H9 (cell line): ENCODE data around the gene RALGDS. TPM values are rescaled to one million over a fixed set of nuclear protein-coding genes. Genes with fewer than 3 reads are reported as not detected.

Source experiments
- DNase-seq: peaks from one replicate; pipeline ENCODE4 v3.0.0-alpha.2; 2017
- H2AFZ ChIP-seq: one replicate; pipeline ENCODE4 v1.6.1; 2013; ENCODE audit warnings: mild to moderate bottlenecking, low read length, control low read depth, moderate library complexity
- H2AK5ac ChIP-seq: 2 replicates; pipeline ENCODE4 v1.6.1; 2013; ENCODE audit warnings: low read length, control low read depth, mixed read lengths; ENCODE audit not compliant: insufficient read length
- H2BK120ac ChIP-seq: one replicate; pipeline ENCODE4 v1.6.1; 2013; ENCODE audit warnings: low read depth, mild to moderate bottlenecking, low read length, control low read depth, inconsistent platforms; ENCODE audit not compliant: poor library complexity, severe bottlenecking
- H2BK12ac ChIP-seq: 2 replicates; pipeline ENCODE4 v1.6.1; 2013; ENCODE audit warnings: low read length, control low read depth, mixed read lengths, low read depth; ENCODE audit not compliant: insufficient read length
- H2BK15ac ChIP-seq: 2 replicates; pipeline ENCODE4 v1.6.1; 2013; ENCODE audit warnings: low read depth, low read length, control low read depth
- H2BK20ac ChIP-seq: one replicate; pipeline ENCODE4 v1.6.1; 2013; ENCODE audit warnings: low read depth, mild to moderate bottlenecking, low read length, control low read depth, inconsistent platforms; ENCODE audit not compliant: poor library complexity, severe bottlenecking
- H2BK5ac ChIP-seq: 2 replicates; pipeline ENCODE4 v1.6.1; 2013; ENCODE audit warnings: low read length, control low read depth, mixed read lengths; ENCODE audit not compliant: insufficient read length
- H3K14ac ChIP-seq: 2 replicates; pipeline ENCODE4 v1.6.1; 2013; ENCODE audit warnings: low read length, control low read depth; ENCODE audit not compliant: insufficient read depth
- H3K18ac ChIP-seq: 2 replicates; pipeline ENCODE4 v1.6.1; 2013; ENCODE audit warnings: low read depth, mild to moderate bottlenecking, mixed read lengths, low read length, control low read depth; ENCODE audit not compliant: insufficient read length
- H3K23ac ChIP-seq: 2 replicates; pipeline ENCODE4 v1.6.1; 2013; ENCODE audit warnings: low read length, control low read depth, mixed read lengths, low read depth; ENCODE audit not compliant: insufficient read length
- H3K23me2 ChIP-seq: 2 replicates; pipeline ENCODE4 v1.6.1; 2013; ENCODE audit warnings: low read depth, mild to moderate bottlenecking, mixed read lengths, low read length, control low read depth; ENCODE audit not compliant: insufficient read length, poor library complexity, severe bottlenecking
- H3K27ac ChIP-seq: 2 replicates; pipeline ENCODE4 v1.5.1; 2013; ENCODE audit warnings: low read length, control low read depth, mixed read lengths, low read depth; ENCODE audit not compliant: insufficient read length
- H3K27me3 ChIP-seq: 2 replicates; pipeline ENCODE4 v1.6.1; 2013; ENCODE audit warnings: low read length, control low read depth, inconsistent platforms; ENCODE audit not compliant: insufficient read depth
- H3K4ac ChIP-seq: 2 replicates; pipeline ENCODE4 v1.6.1; 2013; ENCODE audit warnings: low read depth, mild to moderate bottlenecking, control low read depth, inconsistent platforms, low read length, moderate library complexity
- H3K4me1 ChIP-seq: 2 replicates; pipeline ENCODE4 v1.6.1; 2013; ENCODE audit warnings: low read length, control low read depth, inconsistent platforms; ENCODE audit not compliant: insufficient read depth
- H3K4me2 ChIP-seq: 2 replicates; pipeline ENCODE4 v1.6.1; 2013; ENCODE audit warnings: low read length, control low read depth, mixed read lengths; ENCODE audit not compliant: insufficient read length, insufficient read depth
- H3K56ac ChIP-seq: 2 replicates; pipeline ENCODE4 v1.6.1; 2013; ENCODE audit warnings: low read depth, mild to moderate bottlenecking, mixed read lengths, low read length, control low read depth; ENCODE audit not compliant: insufficient read length
- H3K79me1 ChIP-seq: 2 replicates; pipeline ENCODE4 v1.6.1; 2013; ENCODE audit warnings: low read depth, mild to moderate bottlenecking, moderate library complexity, low read length, control low read depth, inconsistent platforms; ENCODE audit not compliant: insufficient read depth, poor library complexity, severe bottlenecking
- H3K79me2 ChIP-seq: 2 replicates; pipeline ENCODE4 v1.6.1; 2013; ENCODE audit warnings: low read length, control low read depth, inconsistent platforms; ENCODE audit not compliant: insufficient read depth
- H3K9ac ChIP-seq: 2 replicates; pipeline ENCODE4 v1.6.1; 2013; ENCODE audit warnings: low read length, control low read depth, mixed read lengths; ENCODE audit not compliant: insufficient read length; ENCODE audit errors: extremely low read depth
- H3K9me3 ChIP-seq: one replicate; pipeline ENCODE4 v1.6.1; 2013; ENCODE audit warnings: low read depth, low read length, inconsistent platforms; ENCODE audit not compliant: control insufficient read depth
- H3T11ph ChIP-seq: one replicate; pipeline ENCODE4 v1.6.1; 2013; ENCODE audit warnings: mild to moderate bottlenecking, low read length, control low read depth, inconsistent platforms
- H4K20me1 ChIP-seq: one replicate; pipeline ENCODE4 v1.6.1; 2013; ENCODE audit not compliant: control insufficient read depth, insufficient read length, insufficient read depth
- H4K5ac ChIP-seq: 2 replicates; pipeline ENCODE4 v1.6.1; 2013; ENCODE audit warnings: low read depth, mild to moderate bottlenecking, mixed read lengths, low read length, control low read depth; ENCODE audit not compliant: insufficient read length
- H4K8ac ChIP-seq: replicated peaks from 2 replicates; pipeline ENCODE4 v1.6.1; 2013; ENCODE audit warnings: low read length, control low read depth, mixed read lengths, low read depth; ENCODE audit not compliant: insufficient read length
- H4K91ac ChIP-seq: 2 replicates; pipeline ENCODE4 v1.6.1; 2013; ENCODE audit warnings: low read depth, mild to moderate bottlenecking, moderate library complexity, mixed read lengths, low read length, control low read depth; ENCODE audit not compliant: insufficient read length
- H3K27ac Mint-ChIP-seq, 3 experiments: 2 replicates in 2 of 3; 3 replicates in 1 of 3; pipeline ENCODE4 v1.8.0; 2020 to 2021; ENCODE audit warnings: mixed read lengths in 3 of 3, mild to moderate bottlenecking in 1 of 3, moderate library complexity in 1 of 3
- H3K27me3 Mint-ChIP-seq: 2 replicates; pipeline ENCODE4 v1.8.0; 2021; ENCODE audit warnings: low read depth, mild to moderate bottlenecking, moderate library complexity, mixed read lengths
- H3K36me3 Mint-ChIP-seq, 3 experiments: 2 replicates in 2 of 3; 3 replicates in 1 of 3; pipeline ENCODE4 v1.8.0; 2020 to 2021; ENCODE audit warnings: low read depth in 3 of 3, mixed read lengths in 3 of 3; ENCODE audit not compliant: insufficient read depth in 1 of 3
- H3K4me1 Mint-ChIP-seq, 2 experiments: 2 replicates each; pipeline ENCODE4 v1.8.0; 2020; ENCODE audit warnings: mixed read lengths in 2 of 2
- H3K4me3 Mint-ChIP-seq, 2 experiments: 2 replicates in 1 of 2; 3 replicates in 1 of 2; pipeline ENCODE4 v1.8.0; 2020 to 2021; ENCODE audit warnings: mild to moderate bottlenecking in 2 of 2, mixed read lengths in 2 of 2, moderate library complexity in 1 of 2
- H3K9me3 Mint-ChIP-seq, 2 experiments: 2 replicates in 1 of 2; 3 replicates in 1 of 2; pipeline ENCODE4 v1.8.0; 2020; ENCODE audit warnings: mild to moderate bottlenecking in 2 of 2, mixed read lengths in 2 of 2, moderate library complexity in 1 of 2
- WGBS: extraction: QIAGEN DNeasy Blood & Tissue Kit; methylation state at CpG from one replicate; pipeline ENCODE4 v1.1.7; 2013; ENCODE audit warnings: missing lambda C conversion rate, low lambda C conversion rate, mixed read lengths; ENCODE audit not compliant: insufficient read length; ENCODE audit errors: extremely low coverage; 5-methylcytosine and 5-hydroxymethylcytosine counted together
- total RNA-seq: library from RNA; stranded (reverse); gene quantifications from 2 replicates; pipeline ENCODE4 v1.2.1, GENCODE V29; 2021
- TF ChIP-seq, protein P1 (sequence below): fragments of 200-600 bp; sonication (generic); conservative IDR thresholded peaks from 3 replicates; pipeline ENCODE4 v1.8.0; 2021; ENCODE audit warnings: antibody characterized with exemption, mild to moderate bottlenecking

Gene RALGDS
- total RNA-seq, 1 experiment from 2014 or later = 21.3 TPM

DNA sequence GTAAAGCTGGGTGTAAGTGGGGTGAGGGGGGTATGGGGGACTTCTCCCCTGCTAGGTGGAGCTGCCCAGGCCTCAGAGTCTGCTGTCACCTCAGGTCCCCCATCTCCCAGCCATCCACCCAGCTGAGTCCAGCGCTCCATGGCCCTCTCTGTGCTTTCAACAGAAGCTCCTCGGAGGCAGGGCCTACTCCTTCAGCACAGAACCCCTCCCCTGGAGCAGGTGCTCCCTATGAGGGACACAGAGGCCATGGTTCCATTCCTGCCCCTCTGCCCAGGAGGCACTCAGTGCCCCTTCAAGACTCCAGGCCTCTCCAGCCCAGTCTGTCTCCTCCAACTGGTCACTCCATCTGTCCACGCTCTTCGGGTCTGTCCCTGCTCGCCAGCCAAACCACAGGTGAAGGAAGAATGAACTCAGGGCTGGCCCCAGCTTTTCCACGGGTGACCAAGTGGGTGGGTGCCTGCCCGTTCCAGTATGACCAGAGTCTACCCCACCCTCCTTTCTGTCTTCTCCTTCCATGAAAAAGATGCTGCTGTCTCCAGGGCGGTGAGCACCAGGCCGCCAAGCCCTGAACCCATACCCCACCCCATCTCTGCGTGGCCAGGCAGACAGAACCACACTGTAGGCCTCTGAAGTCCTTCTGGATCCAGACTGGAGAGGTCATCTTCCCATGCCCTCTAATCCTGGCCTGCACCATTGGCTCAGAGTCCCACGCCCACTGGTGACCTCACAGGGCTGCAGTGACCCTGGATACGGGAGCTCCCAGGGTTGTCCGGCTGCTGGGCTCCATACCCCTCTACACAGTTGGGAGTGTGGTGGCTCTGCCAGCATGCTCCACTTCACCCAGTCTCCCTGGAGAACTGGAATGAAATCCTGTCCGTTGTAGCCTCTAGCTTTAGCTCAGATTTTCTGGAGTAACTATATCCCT is 30.8 kb upstream of the RALGDS start:
- Histone ChIP-seq H2AFZ (no peak overlapping the region), H2BK15ac (no peak overlapping the region), H2BK20ac (no peak overlapping the region), H3T11ph (no peak overlapping the region), H3K79me1 (no peaks in the 10 kb centered on the region), H3K4me1 (peaks cover 5% of the 10 kb centered on the region; the same call in 1 of the 2 replicates), H2BK12ac (no peak overlapping the region), H3K4ac (no peak overlapping the region), H4K8ac (no peak overlapping the region), H3K18ac (no peak overlapping the region), H4K5ac (no peak overlapping the region), H3K9me3 (no peaks in the 10 kb centered on the region), H3K9ac (no peak overlapping the region), H2BK5ac (no peak overlapping the region), H4K91ac (no peak overlapping the region), H3K23ac (no peak overlapping the region), H3K27ac (no peak overlapping the region), H2BK120ac (no peak overlapping the region), H3K23me2 (peaks cover 16% of the 10 kb centered on the region), H4K20me1 (peaks cover 2% of the 10 kb centered on the region), H3K27me3 (no peaks in the 10 kb centered on the region), H3K56ac (no peak overlapping the region), H3K79me2 (no peaks in the 10 kb centered on the region), H2AK5ac (no peak overlapping the region), H3K4me2 (no peak overlapping the region), H3K14ac (no peak overlapping the region)
- Mint-ChIP-seq H3K36me3 (peaks cover 0 to 4% (median 4%) of the 10 kb centered on the region in 3 experiments; a peak in 5 of 7 replicates), H3K27ac (no peak overlapping the region), H3K9me3 (no peaks in the 10 kb centered on the region), H3K27me3 (peaks cover 11% of the 10 kb centered on the region), H3K4me1 (peaks cover 14% of the 10 kb centered on the region in 2 experiments), H3K4me3 (no peak overlapping the region)
- no CpG with 5 or more reads among the region's 14 CpGs for WGBS
- TF ChIP-seq, protein P1, sequence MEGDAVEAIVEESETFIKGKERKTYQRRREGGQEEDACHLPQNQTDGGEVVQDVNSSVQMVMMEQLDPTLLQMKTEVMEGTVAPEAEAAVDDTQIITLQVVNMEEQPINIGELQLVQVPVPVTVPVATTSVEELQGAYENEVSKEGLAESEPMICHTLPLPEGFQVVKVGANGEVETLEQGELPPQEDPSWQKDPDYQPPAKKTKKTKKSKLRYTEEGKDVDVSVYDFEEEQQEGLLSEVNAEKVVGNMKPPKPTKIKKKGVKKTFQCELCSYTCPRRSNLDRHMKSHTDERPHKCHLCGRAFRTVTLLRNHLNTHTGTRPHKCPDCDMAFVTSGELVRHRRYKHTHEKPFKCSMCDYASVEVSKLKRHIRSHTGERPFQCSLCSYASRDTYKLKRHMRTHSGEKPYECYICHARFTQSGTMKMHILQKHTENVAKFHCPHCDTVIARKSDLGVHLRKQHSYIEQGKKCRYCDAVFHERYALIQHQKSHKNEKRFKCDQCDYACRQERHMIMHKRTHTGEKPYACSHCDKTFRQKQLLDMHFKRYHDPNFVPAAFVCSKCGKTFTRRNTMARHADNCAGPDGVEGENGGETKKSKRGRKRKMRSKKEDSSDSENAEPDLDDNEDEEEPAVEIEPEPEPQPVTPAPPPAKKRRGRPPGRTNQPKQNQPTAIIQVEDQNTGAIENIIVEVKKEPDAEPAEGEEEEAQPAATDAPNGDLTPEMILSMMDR = no peak
- DNase-seq = no peak
